Activated CD4-positive, alpha-beta T cell treated with anti-CD3 and anti-CD28 coated beads, Interleukin-10, Interleukin-2, amounts not matched to agents 100 ng/mL and 50 ng/mL, durations not matched to agents 16 hours and 8 hours (primary cell): ENCODE data around the gene FAM161B.
"Not testable (repeated sequence)": the region's sequence is repeated elsewhere in the genome, so short reads cannot be mapped to it uniquely, and the experiment has no call there.

Experiments
- DNase-seq: peaks from one replicate; pipeline ENCODE4 v3.0.0-alpha.2; 2020

The FAM161B gene

DNA sequence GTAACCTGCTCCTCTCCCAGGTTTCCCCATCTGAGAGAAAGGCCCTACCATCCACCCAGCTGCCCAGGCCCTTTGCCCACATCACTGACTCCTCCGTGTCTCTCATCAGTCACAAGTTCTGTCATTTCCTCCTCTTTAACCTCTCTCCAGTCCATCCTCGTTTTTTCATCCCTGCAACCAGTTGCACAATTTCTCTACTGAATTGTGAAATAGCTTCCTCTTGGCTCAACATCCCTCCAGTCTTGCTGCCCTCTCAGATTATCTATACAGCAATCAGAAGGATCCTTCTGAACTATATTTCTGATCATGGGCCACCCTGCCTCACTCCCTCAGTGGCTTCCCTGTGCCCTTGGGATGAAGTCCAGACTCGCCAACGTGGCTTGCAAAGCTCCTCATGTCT is 6.8 kb downstream of the FAM161B start:
- peak; percentile 36 for DNase-seq

GRCh38 chr14:73942180-73942579 is 7.7 kb downstream of the FAM161B start:
- no peak for DNase-seq

DNA sequence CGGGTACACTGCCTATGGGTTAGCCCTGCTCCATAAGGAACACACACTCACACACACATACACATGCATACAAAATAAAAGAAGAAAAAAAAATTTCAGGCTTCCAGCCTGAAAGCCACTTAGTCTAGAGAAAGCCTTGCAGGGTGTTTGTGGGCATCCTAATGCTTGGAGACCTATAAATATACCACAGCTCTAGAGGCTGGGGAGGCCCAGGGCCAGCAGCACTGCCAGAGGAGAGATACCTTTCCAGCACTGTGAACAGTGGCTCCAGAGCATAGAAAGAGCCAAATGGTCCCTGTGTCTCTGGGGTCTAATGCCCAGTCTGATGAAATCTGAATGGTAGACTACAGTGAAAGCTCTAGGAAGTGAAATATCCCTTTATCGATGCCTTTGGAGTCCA is 12.9 kb downstream of the FAM161B start:
- DNase-seq = no peak

GRCh38 chr14:73936548-73936947 is 13.3 kb downstream of the FAM161B start:
- no peak for DNase-seq

- DNase-seq = no peak
These were observed 14.2 kb downstream of the FAM161B start for GRCh38 chr14:73935666-73936065.

DNA sequence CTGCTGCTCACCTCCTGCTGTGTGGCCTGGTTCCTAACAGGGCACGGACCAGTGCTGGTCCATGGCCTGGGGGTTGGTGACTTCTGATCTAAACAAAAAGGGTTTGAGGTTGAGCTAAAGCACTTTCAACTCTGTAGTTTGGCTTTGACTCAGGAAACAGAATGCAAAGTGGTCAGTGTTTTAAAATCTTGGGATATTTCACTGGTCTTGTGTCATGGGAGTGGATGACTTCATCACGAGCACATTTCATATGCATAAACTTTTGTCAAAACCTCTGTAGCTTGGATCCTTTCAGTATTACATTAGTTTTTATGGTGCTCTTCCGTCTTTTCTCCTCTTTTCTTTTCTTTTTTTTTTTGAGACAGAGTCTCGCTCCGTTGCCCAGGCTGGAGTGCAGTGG is 25.6 kb downstream of the FAM161B start:
- no peak for DNase-seq

DNA sequence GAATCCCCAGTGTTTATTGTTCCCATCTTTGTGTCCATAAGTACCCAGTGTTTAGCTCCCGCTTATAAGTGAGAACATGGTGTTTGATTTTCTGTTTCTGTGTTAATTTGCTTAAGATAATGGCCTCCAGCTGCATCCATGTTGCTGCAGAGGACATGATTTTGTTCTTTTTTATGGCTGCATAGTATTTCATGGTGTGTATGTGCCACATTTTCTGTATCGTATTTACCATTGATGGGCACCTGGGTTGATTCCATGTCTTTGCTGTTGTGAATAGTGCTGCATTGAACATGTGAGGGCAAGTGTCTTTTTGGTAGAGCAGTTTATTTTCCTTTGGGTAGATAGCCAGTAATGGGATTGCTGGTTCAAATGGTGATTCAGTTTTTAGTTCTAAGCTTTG is 30.4 kb downstream of the FAM161B start:
- not testable (repeated sequence) for DNase-seq

DNA sequence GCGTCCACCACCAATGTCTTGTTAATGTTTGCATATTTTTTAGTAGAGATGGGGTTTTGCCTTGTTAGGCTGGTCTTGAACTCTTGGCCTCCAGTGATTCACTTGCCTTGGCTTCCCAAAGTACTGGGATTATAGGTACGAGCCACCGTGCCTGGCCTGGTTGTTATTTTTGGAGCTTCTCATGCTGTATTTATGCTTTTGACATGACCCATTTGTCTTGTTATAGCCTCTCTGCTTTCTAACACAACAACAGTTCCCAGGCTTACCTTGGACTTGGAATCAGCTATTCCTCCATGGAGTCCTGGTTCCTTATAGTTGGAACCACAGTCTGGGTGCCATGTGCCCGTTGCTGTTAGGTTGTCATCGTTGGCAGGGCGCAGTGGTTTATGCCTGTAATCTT is 33.6 kb downstream of the FAM161B start:
- no peak for DNase-seq

GRCh38 chr14:73913256-73913655 is 36.6 kb downstream of the FAM161B start:
- DNase-seq = no peak

- no peak for DNase-seq
These were observed 40.2 kb downstream of the FAM161B start for GRCh38 chr14:73909681-73910080.

DNA sequence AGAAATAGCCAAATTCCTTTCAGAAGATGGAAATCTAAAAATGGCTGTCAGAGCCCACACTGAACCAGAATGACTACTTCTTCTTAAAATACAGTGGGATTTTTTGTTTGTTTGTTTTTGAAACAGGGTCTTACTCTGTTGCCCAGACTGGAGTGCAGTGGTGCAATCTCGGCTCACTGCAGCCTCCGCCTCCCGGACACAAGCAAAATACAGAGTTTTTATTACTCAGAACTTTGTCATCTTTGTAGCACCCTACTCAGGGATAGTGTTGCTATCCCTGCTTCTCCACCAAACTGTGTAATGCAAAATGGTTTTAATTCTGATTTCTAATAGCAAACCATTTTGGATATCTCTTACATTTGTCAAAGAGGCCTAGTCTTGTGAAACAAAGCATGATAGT is 46.9 kb downstream of the FAM161B start:
- DNase-seq = no peak

DNA sequence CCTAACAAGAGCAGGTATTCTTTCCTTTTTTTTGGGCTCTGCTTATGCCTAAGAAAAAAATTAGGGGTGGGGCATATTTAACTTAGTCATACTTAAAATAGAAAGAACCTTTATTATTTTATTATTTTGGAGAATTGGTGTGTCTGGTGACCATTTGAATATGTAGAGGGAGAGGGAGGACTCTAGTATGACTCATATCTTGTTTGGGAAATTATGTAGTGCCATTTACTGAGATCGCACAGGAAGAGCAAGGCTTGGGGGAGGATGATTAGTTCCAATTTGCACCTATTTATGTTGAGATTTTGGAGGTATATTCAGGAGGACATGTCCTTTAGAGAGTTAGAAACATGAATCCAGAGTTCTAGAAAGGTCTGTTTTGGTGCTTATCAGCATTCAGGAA is 53.4 kb downstream of the FAM161B start:
- DNase-seq = no peak

DNA sequence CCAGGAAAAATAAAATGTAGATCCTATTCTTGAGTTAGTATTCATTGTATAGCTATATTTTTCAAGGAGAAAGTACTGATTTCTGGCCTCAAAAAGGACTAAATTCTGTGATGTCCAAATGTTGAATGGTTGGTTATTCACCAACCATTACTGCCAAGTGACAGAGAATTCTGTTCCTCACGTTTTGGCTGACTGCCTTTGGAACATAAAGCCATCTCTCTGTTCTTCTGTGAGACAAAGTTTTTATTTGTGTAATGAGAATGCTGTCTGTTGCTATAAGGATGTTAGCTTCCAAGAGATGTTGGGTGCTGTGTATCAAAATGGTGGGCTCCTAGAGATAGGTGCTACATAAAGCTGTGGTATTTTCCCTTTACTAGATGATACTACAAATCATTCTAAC is 54.0 kb downstream of the FAM161B start:
- no peak for DNase-seq

DNA sequence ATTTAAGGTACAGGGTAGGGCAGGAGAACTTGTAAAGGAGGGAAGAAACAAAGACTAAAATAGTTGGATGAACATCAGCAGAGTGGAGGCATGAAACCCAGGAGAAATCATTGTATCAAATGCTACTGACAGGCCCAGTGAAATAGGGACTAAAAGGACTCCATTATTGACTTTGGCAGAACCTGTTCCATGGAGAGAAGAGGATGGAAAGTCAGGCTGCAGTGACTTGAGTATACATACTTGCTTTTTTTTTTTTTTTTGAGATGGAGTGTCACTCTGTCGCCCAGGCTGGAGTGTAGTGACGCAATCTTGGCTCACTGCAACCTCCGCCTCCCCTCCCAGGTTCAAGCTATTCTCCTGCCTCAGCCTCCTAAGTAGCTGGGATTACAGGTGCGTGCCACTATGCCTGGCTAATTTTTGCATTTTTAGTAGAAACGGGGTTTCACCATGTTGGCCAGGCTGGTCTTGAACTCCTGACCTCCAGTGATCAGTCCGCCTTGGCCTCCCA is 55.7 kb downstream of the FAM161B start:
- DNase-seq = not testable (repeated sequence)

GRCh38 chr14:73889376-73889775 is 60.5 kb downstream of the FAM161B start:
- no peak for DNase-seq

GRCh38 chr14:73888971-73889370 is 60.9 kb downstream of the FAM161B start:
- no peak for DNase-seq

GRCh38 chr14:73888460-73888725 is 61.5 kb downstream of the FAM161B start:
- no peak for DNase-seq

DNA sequence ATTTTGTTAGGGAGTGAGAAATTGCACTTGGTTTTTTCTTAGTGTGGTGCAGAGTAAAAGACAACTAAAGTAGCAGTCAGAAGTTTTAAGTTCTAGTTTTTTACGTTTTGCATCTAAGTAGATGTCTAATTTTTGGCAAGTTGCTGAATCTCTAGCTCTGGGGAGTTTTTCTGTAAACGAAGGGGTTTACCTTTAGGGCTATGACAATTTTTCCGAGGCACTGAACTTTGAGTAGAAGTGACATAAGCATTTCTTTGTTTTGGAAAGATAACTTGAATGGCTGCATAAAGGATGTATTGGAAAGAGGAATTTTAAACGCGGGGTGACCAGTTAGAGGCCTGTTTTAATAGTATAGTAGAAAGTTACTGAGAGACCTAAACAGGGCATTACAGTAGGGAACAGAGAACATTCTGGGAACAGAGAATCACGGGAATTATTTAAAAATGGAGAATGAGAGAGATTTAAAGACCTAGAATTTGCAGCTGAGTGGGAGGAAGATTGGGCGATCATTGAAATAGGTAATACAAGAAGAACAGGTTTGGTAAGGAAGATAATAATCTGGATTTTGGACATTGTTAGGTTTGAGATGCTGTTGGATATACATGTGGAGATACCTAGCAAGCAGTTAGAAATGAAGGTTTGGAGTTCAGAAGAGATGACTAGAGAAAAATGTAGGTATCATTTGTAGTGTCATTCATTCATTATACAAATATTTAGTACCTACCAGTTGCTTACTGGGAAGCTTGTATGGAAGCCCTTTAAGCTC is 62.0 kb downstream of the FAM161B start:
- peak; percentile 9 for DNase-seq

GRCh38 chr14:73887318-73887616 is 62.6 kb downstream of the FAM161B start:
- no peak for DNase-seq

- DNase-seq = peak; percentile 97
These were observed 63.2 kb downstream of the FAM161B start, which contains the start of gene ZNF410 for GRCh38 chr14:73886449-73887317. Gene ZNF410, plus strand, starts transcription at chr14:73886859. Its CDS starts 5,317 bp downstream, at chr14:73892176.

- no peak for DNase-seq
These were observed 65.3 kb downstream of the FAM161B start for GRCh38 chr14:73884438-73885190.
